Loucy (cell line): ENCODE measurements around the gene NHLRC4.

Experiments
- H2AFZ ChIP-seq: fragments of 200-600 bp; sonication (generic); 2 replicates; pipeline ENCODE4 v1.6.0; 2016; ENCODE audit warnings: antibody characterized with exemption, mild to moderate bottlenecking, low read length, moderate library complexity
- H3F3A ChIP-seq: fragments of 200-600 bp; 2 replicates; pipeline ENCODE4 v1.6.0; 2016; ENCODE audit warnings: antibody characterized with exemption, low read depth, mild to moderate bottlenecking
- H3K27me3 ChIP-seq: fragments of 200-600 bp; sonication (generic); 2 replicates; pipeline ENCODE4 v1.6.1; 2014; ENCODE audit warnings: low read length, mild to moderate bottlenecking; ENCODE audit not compliant: insufficient read depth, poor library complexity, severe bottlenecking
- H3K36me3 ChIP-seq: fragments of 200-600 bp; sonication (generic); 2 replicates; pipeline ENCODE4 v1.6.1; 2016; ENCODE audit warnings: low read length; ENCODE audit not compliant: insufficient read depth
- H3K4me1 ChIP-seq: fragments of 200-600 bp; sonication (generic); 2 replicates; pipeline ENCODE4 v1.5.1; 2014; ENCODE audit warnings: low read length, mild to moderate bottlenecking; ENCODE audit not compliant: insufficient read depth, poor library complexity, severe bottlenecking
- H3K4me2 ChIP-seq: fragments of 200-600 bp; sonication (generic); 2 replicates; pipeline ENCODE4 v1.6.0; 2014; ENCODE audit warnings: antibody characterized with exemption, low read length, low read depth, mild to moderate bottlenecking; ENCODE audit not compliant: poor library complexity, severe bottlenecking
- H3K4me3 ChIP-seq: fragments of 200-600 bp; sonication (generic); 2 replicates; pipeline ENCODE4 v1.5.1; 2014; ENCODE audit warnings: low read length, mild to moderate bottlenecking, mixed read lengths; ENCODE audit not compliant: poor library complexity, severe bottlenecking
- H3K79me2 ChIP-seq: fragments of 200-600 bp; sonication (generic); 2 replicates; pipeline ENCODE4 v1.6.1; 2014; ENCODE audit warnings: low read length; ENCODE audit not compliant: insufficient read depth
- H3K9ac ChIP-seq: fragments of 200-600 bp; sonication (generic); 2 replicates; pipeline ENCODE4 v1.6.0; 2014; ENCODE audit warnings: mild to moderate bottlenecking, low read depth, low read length, moderate library complexity; ENCODE audit not compliant: poor library complexity, severe bottlenecking
- H3K9me2 ChIP-seq: fragments of 200-600 bp; sonication (generic); replicated peaks from 2 replicates; pipeline ENCODE4 v1.6.1; 2016; ENCODE audit warnings: low read depth, low read length, mixed read lengths
- H3K9me3 ChIP-seq: fragments of 200-600 bp; sonication (generic); 2 replicates; pipeline ENCODE4 v1.6.1; 2014; ENCODE audit warnings: mild to moderate bottlenecking, antibody characterized with exemption, low read length, low read depth; ENCODE audit not compliant: insufficient read depth
- H4K20me1 ChIP-seq: fragments of 200-600 bp; sonication (generic); 2 replicates; pipeline ENCODE4 v1.6.0; 2014; ENCODE audit warnings: antibody characterized with exemption, low read length, mild to moderate bottlenecking; ENCODE audit not compliant: insufficient read depth, poor library complexity, severe bottlenecking
- EZH2phosphoT487 ChIP-seq: fragments of 200-600 bp; IDR thresholded peaks from 2 replicates; pipeline ENCODE4 v1.6.1; 2018; ENCODE audit warnings: antibody characterized with exemption, mild to moderate bottlenecking, moderate library complexity, borderline replicate concordance
- TF ChIP-seq, protein P1 (sequence below): fragments of 200-600 bp; sonication (generic); conservative IDR thresholded peaks from 2 replicates; pipeline ENCODE4 v1.5.1; 2014; ENCODE audit warnings: mild to moderate bottlenecking, antibody characterized with exemption, low read length

NHLRC4 gene

GRCh38 chr16:536746-537145 lies 30.1 kb upstream of the NHLRC4 start:
- no peaks in the 10 kb centered on the region for H3F3A ChIP-seq
- no peaks in the 10 kb centered on the region for H3K9me3 ChIP-seq
- H3K36me3 ChIP-seq: no peaks in the 10 kb centered on the region
- peaks cover 13% of the 10 kb centered on the region; the same call in 1 of the 2 replicates for H3K79me2 ChIP-seq
- no peaks in the 10 kb centered on the region for H3K4me1 ChIP-seq
- no peak overlapping the region for H3K9ac ChIP-seq
- H3K9me2 ChIP-seq: no peaks in the 10 kb centered on the region
- H2AFZ ChIP-seq: no peak overlapping the region
- H3K4me3 ChIP-seq: no peak overlapping the region
- H3K4me2 ChIP-seq: no peak overlapping the region
- TF ChIP-seq, protein P1, sequence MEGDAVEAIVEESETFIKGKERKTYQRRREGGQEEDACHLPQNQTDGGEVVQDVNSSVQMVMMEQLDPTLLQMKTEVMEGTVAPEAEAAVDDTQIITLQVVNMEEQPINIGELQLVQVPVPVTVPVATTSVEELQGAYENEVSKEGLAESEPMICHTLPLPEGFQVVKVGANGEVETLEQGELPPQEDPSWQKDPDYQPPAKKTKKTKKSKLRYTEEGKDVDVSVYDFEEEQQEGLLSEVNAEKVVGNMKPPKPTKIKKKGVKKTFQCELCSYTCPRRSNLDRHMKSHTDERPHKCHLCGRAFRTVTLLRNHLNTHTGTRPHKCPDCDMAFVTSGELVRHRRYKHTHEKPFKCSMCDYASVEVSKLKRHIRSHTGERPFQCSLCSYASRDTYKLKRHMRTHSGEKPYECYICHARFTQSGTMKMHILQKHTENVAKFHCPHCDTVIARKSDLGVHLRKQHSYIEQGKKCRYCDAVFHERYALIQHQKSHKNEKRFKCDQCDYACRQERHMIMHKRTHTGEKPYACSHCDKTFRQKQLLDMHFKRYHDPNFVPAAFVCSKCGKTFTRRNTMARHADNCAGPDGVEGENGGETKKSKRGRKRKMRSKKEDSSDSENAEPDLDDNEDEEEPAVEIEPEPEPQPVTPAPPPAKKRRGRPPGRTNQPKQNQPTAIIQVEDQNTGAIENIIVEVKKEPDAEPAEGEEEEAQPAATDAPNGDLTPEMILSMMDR: no peak
- no peak for TF ChIP-seq EZH2phosphoT487
- H4K20me1 ChIP-seq: peaks cover 4% of the 10 kb centered on the region
- no peaks in the 10 kb centered on the region for H3K27me3 ChIP-seq

DNA sequence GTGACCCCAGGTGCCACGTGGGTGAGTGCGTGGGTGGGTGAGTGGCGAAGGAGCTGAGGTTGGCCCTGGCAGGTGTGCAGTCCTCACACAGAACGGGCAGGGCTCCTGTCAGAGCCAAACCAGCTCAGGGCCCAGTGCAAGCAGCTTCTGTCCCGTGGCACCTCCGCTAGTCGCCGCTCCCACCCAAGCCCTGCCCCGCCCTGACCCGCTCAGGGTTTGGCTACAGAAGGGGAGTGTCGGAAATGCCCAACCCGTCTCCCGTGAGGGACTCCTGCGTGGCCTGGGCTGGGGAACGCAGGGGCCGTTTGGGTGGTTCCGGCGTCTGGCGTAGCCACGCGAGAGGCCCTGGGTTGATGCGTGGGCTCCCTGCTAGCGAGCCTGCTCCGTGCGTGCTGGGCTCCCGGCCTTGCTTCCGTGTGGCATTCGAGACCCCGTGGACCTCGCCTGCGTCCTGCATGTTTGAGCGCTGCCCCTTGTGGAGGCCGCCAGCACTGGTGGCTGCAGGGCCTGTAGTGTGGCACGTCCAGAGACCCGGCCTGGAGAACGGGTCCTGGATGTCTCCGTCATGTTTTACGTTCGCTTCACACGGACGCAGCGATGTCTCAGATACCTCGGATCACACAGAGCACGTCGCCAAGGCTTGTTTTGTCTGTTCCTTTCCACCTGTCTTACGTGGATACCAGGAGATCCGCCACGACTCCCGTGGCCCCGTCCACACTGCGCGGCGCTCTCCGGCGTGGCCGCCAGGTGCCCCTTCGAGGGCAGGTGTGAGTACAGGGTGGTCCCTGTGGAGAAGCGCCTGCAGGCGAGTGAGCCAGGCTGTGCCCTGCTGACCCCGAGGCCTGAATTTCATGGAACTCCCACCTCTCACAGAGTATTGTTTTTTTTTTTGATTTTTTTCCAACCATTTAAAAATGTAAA lies 29.1 kb upstream of the NHLRC4 start:
- no peaks in the 10 kb centered on the region for H3K9me2 ChIP-seq
- no peaks in the 10 kb centered on the region for H3K27me3 ChIP-seq
- TF ChIP-seq EZH2phosphoT487: no peak
- TF ChIP-seq, protein P1: no peak
- H3K9ac ChIP-seq: no peak overlapping the region
- H3K4me1 ChIP-seq: no peaks in the 10 kb centered on the region
- H3K9me3 ChIP-seq: no peaks in the 10 kb centered on the region
- no peak overlapping the region for H3K4me3 ChIP-seq
- no peak overlapping the region for H3K4me2 ChIP-seq
- peaks cover 8% of the 10 kb centered on the region; the same call in 1 of the 2 replicates for H3K79me2 ChIP-seq
- no peaks in the 10 kb centered on the region for H3K36me3 ChIP-seq
- H2AFZ ChIP-seq: no peak overlapping the region
- peaks cover 4% of the 10 kb centered on the region for H4K20me1 ChIP-seq
- H3F3A ChIP-seq: no peaks in the 10 kb centered on the region

GRCh38 chr16:539901-540530 lies 26.8 kb upstream of the NHLRC4 start:
- no peaks in the 10 kb centered on the region for H3K27me3 ChIP-seq
- no peaks in the 10 kb centered on the region for H3K9me3 ChIP-seq
- no peaks in the 10 kb centered on the region for H3K36me3 ChIP-seq
- H3K79me2 ChIP-seq: no peaks in the 10 kb centered on the region
- no peak overlapping the region for H2AFZ ChIP-seq
- no peak for TF ChIP-seq EZH2phosphoT487
- TF ChIP-seq, protein P1: no peak
- H3K9me2 ChIP-seq: no peaks in the 10 kb centered on the region
- H3K4me3 ChIP-seq: no peak overlapping the region
- no peak overlapping the region for H3K4me2 ChIP-seq
- H3K9ac ChIP-seq: no peak overlapping the region
- no peaks in the 10 kb centered on the region for H3K4me1 ChIP-seq
- no peaks in the 10 kb centered on the region for H4K20me1 ChIP-seq
- H3F3A ChIP-seq: no peaks in the 10 kb centered on the region
